BLaER1 treated with 17β-estradiol and CSF1 and Interleukin-3, amounts not matched to agents 10 nM and 100 nM (cell line): ENCODE results near the gene UBE2V1.
"Not testable (repeated sequence)": the region's sequence is repeated elsewhere in the genome, so short reads cannot be mapped to it uniquely, and the experiment has no call there.

Experiments used
- H3K27ac ChIP-seq, 11 experiments: shearing (Covaris generic); formaldehyde crosslinking; 2 replicates each; pipeline ENCODE4 v1.8.1; 2022
- H3K27me3 ChIP-seq, 11 experiments: shearing (Covaris generic); formaldehyde crosslinking; 2 replicates each; pipeline ENCODE4 v1.8.1; 2022
- H3K36me3 ChIP-seq, 11 experiments: shearing (Covaris generic); formaldehyde crosslinking; 2 replicates each; pipeline ENCODE4 v1.8.1; 2022
- H3K4me1 ChIP-seq, 10 experiments: shearing (Covaris generic); formaldehyde crosslinking; 2 replicates each; pipeline ENCODE4 v1.8.1; 2022
- H3K4me2 ChIP-seq, 11 experiments: shearing (Covaris generic); formaldehyde crosslinking; 2 replicates each; pipeline ENCODE4 v1.8.1; 2022
- H3K4me3 ChIP-seq, 10 experiments: shearing (Covaris generic); formaldehyde crosslinking; 2 replicates each; pipeline ENCODE4 v1.8.1; 2022
- H3K9ac ChIP-seq, 11 experiments: shearing (Covaris generic); formaldehyde crosslinking; 2 replicates each; pipeline ENCODE4 v1.8.1; 2022
- H3K9me3 ChIP-seq, 11 experiments: shearing (Covaris generic); formaldehyde crosslinking; replicated peaks in 1 of 11; 2 replicates each; pipeline ENCODE4 v1.8.1; 2022
- H4K20me1 ChIP-seq, 11 experiments: shearing (Covaris generic); formaldehyde crosslinking; 2 replicates each; pipeline ENCODE4 v1.8.1; 2022
- Cebpa-rat ChIP-seq, 11 experiments: shearing (Covaris generic); IDR thresholded peaks; 2 replicates each; pipeline ENCODE4 v1.8.1; 2022

UBE2V1 gene

DNA sequence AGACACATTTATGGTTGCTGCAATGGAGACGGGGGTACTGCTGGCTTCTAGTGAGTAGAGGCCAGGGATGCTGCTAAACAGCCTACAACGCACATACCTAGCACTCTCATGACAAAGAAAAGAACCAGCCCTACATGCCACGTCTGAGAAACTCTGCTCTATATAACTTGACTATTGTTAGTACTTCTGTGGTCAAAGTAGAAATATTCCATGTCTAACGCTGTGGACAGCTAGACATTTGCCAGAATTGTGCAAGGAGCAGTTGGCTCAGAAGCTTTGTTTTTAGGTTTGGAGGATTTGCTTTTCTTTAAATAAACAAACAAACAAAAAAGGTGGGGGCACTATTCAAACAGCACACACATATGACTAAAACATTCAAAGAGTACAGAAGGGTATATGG lies 20.5 kb downstream of the UBE2V1 start:
- H3K36me3 ChIP-seq: peaks cover 69 to 96% (median 92%) of the 10 kb centered on the region in 11 experiments
- no peak overlapping the region for H3K27ac ChIP-seq
- no peak overlapping the region for H3K4me3 ChIP-seq

GRCh38 chr20:50089787-50090177 lies 23.2 kb downstream of the UBE2V1 start:
- TF ChIP-seq Cebpa-rat (IDR thresholded peaks at IDR 0.05): no peak
- Histone ChIP-seq H3K36me3 (peaks cover 42 to 71% (median 68%) of the 10 kb centered on the region in 11 experiments), H4K20me1 (peaks cover 53 to 94% (median 77%) of the 10 kb centered on the region in 11 experiments; a peak in 21 of 22 replicates), H3K27ac (peak overlapping the region in 3 of 11 experiments; percentile 35 to 48 (median 44); a peak in 3 of 22 replicates), H3K9me3 (no peaks in the 10 kb centered on the region), H3K4me2 (no peak overlapping the region), H3K27me3 (no peaks in the 10 kb centered on the region), H3K9ac (peak overlapping the region in 1 of 11 experiments; percentile 32; a peak in 1 of 22 replicates), H3K4me3 (no peak overlapping the region), H3K4me1 (peaks cover 29 to 49% (median 37%) of the 10 kb centered on the region in 10 experiments)

More for the DNA sequence above, 20.5 kb downstream of the UBE2V1 start:
- Histone ChIP-seq H4K20me1 (peaks cover 66 to 95% (median 91%) of the 10 kb centered on the region in 11 experiments), H3K27me3 (no peaks in the 10 kb centered on the region), H3K4me2 (no peak overlapping the region), H3K9ac (no peak overlapping the region), H3K4me1 (peaks cover 2 to 22% (median 10%) of the 10 kb centered on the region in 10 experiments), H3K9me3 (no peaks in the 10 kb centered on the region)
- TF ChIP-seq Cebpa-rat (IDR thresholded peaks at IDR 0.05): no peak

DNA sequence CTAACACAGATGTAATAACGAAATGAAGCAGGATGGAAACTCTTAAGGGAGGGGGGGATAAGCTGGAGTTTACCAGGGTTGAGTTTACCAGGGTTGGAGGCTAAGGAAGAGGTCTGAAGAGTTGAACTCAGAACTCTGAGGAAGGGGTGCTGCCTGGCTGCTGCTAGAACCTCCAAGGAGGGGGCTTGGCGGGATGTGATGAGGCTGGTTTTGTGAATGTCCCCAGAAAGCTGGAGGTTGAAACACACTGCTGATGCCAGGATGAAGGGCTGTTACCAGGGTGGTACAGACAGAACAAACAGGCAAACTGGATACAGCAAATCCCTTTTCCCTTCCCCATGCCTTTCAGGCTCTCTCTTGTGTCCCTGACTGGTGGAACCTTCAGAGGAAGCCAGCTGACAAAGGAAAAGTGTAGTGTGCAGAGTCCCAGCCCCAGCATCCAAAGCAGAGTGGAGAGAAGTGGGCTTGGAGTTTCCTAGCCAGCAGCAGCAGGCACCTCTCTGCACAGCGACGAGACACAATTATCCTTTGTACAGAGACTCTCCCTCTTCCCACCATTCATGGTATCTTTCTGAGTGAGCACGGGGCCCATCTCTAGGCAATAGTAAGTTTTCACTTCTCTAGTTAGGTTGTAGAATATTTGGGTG lies 23.7 kb downstream of the UBE2V1 start:
- H3K27me3 ChIP-seq: no peaks in the 10 kb centered on the region
- peak overlapping the region in 3 of 11 experiments; percentile 8 to 32 (median 27); a peak in 2 of 22 replicates for H3K9ac ChIP-seq
- H3K36me3 ChIP-seq: peaks cover 37 to 70% (median 65%) of the 10 kb centered on the region in 11 experiments
- H3K27ac ChIP-seq: peak overlapping the region in 6 of 11 experiments; percentile 9 to 48 (median 32); a peak in 9 of 22 replicates
- H3K4me3 ChIP-seq: no peak overlapping the region
- peaks cover 31 to 49% (median 38%) of the 10 kb centered on the region in 10 experiments for H3K4me1 ChIP-seq
- H3K4me2 ChIP-seq: no peak overlapping the region
- TF ChIP-seq Cebpa-rat (IDR thresholded peaks at IDR 0.05): no peak
- no peaks in the 10 kb centered on the region for H3K9me3 ChIP-seq
- H4K20me1 ChIP-seq: peaks cover 55 to 95% (median 74%) of the 10 kb centered on the region in 11 experiments; a peak in 21 of 22 replicates

GRCh38 chr20:50088022-50088421 lies 24.9 kb downstream of the UBE2V1 start:
- H3K4me3 ChIP-seq: no peak overlapping the region
- H3K9me3 ChIP-seq: no peaks in the 10 kb centered on the region
- H3K27ac ChIP-seq: peak overlapping the region in 9 of 11 experiments; percentile 33 to 88 (median 82); a peak in 11 of 22 replicates
- peak overlapping the region in 6 of 11 experiments; percentile 87 to 98 (median 92); a peak in 10 of 22 replicates for H3K4me2 ChIP-seq
- H3K9ac ChIP-seq: peak overlapping the region in 2 of 11 experiments; percentile 25 to 31; a peak in 4 of 22 replicates
- peaks cover 31 to 43% (median 37%) of the 10 kb centered on the region in 10 experiments for H3K4me1 ChIP-seq
- no peak for TF ChIP-seq Cebpa-rat (IDR thresholded peaks at IDR 0.05)
- peaks cover 37 to 76% (median 66%) of the 10 kb centered on the region in 11 experiments for H3K36me3 ChIP-seq
- H4K20me1 ChIP-seq: peaks cover 49 to 98% (median 70%) of the 10 kb centered on the region in 11 experiments; a peak in 21 of 22 replicates
- H3K27me3 ChIP-seq: no peaks in the 10 kb centered on the region

DNA sequence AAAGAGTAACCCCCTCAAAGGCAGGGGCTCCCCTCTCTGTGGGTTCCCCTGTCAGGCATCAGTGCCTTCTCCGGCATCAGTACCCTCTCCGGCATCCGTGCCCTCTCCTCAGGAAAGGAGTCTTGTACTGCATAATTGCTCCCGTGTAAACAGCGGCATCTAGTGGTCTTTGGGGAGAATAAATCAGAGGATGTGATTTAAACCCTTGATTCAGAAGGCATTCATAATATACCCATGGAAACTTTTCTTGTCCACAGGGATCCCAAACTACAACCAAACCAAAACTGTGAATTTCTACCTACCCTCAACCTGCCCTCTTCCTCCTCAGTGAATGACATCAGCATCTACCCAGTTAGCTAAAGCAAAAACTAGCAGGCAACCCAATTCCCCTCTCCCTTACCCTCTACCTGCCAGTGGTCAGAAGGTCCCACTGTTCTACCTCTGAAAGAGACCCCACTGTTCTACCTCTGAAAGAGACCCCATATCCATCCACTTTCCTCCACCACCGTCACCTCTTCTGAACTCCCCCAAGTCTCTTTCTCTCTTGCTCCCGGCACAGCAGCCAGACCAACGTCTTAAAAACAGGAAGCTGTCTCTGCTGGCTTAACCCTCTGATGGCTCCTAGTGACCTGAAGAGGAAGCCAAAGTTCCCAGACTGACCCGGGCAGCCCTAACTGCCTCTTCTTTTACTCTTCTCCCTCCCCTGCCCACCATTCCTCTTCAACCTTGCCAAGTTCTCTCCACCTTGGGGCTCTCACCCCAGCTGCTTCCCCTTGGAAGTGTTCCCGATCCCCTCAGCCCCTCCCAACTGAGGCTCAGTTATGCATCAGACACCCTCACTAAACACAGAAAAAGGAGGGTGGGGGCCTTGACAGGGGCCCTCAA lies 27.2 kb downstream of the UBE2V1 start:
- Histone ChIP-seq H3K36me3 (peaks cover 34 to 78% (median 65%) of the 10 kb centered on the region in 11 experiments), H3K27ac (peak overlapping the region; percentile 36 to 88 (median 82); a peak in 21 of 22 replicates), H3K9ac (peak overlapping the region; percentile 64 to 81 (median 77)), H4K20me1 (peaks cover 26 to 88% (median 51%) of the 10 kb centered on the region in 11 experiments; a peak in 18 of 22 replicates), H3K9me3 (no peaks in the 10 kb centered on the region), H3K4me2 (peak overlapping the region; percentile 87 to 98 (median 93)), H3K4me1 (peaks cover 31 to 43% (median 38%) of the 10 kb centered on the region in 10 experiments), H3K27me3 (no peaks in the 10 kb centered on the region), H3K4me3 (peak overlapping the region; percentile 29 to 63 (median 49); a peak in 19 of 20 replicates)
- TF ChIP-seq Cebpa-rat (IDR thresholded peaks at IDR 0.05): no peak

- H3K4me2 ChIP-seq: peak overlapping the region; percentile 87 to 98 (median 93)
- peak overlapping the region in 3 of 10 experiments; percentile 49 to 57 (median 51); a peak in 3 of 20 replicates for H3K4me3 ChIP-seq
- H3K9me3 ChIP-seq: no peaks in the 10 kb centered on the region
- H4K20me1 ChIP-seq: peaks cover 20 to 82% (median 45%) of the 10 kb centered on the region in 11 experiments; a peak in 18 of 22 replicates
- H3K36me3 ChIP-seq: peaks cover 33 to 78% (median 65%) of the 10 kb centered on the region in 11 experiments
- no peaks in the 10 kb centered on the region for H3K27me3 ChIP-seq
- TF ChIP-seq Cebpa-rat (IDR thresholded peaks at IDR 0.05): no peak
- peaks cover 32 to 48% (median 41%) of the 10 kb centered on the region in 10 experiments for H3K4me1 ChIP-seq
- H3K9ac ChIP-seq: peak overlapping the region in 10 of 11 experiments; percentile 64 to 81 (median 78); a peak in 19 of 22 replicates
- H3K27ac ChIP-seq: peak overlapping the region in 10 of 11 experiments; percentile 65 to 88 (median 82); a peak in 18 of 22 replicates
Measured at GRCh38 chr20:50085146-50085480, 27.8 kb downstream of the UBE2V1 start.

DNA sequence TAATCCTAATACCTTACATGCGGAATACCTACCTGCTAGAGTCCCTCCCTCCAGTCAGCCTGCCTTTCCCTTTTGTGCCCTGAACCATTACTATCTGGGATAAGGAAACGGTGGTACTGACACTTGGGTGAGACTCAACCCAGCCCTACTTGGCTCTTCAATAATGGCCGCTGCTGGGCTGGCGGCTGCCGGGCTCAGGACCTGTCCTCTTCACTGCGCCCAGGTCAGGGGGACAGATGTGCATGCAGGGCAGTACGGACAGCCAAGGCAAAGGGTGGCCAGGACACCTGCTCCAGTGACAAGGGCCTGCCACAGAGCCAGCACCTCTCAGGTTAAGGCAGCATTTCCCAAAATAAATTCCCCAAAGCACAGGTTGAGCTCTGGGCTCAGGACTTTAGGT lies 29.9 kb downstream of the UBE2V1 start:
- H4K20me1 ChIP-seq: peaks cover 8 to 61% (median 25%) of the 10 kb centered on the region in 11 experiments; a peak in 15 of 22 replicates
- no peak overlapping the region for H3K27ac ChIP-seq
- H3K4me1 ChIP-seq: peaks cover 32 to 64% (median 51%) of the 10 kb centered on the region in 10 experiments
- no peak overlapping the region for H3K4me2 ChIP-seq
- no peaks in the 10 kb centered on the region for H3K27me3 ChIP-seq
- TF ChIP-seq Cebpa-rat (IDR thresholded peaks at IDR 0.05): no peak
- no peaks in the 10 kb centered on the region for H3K9me3 ChIP-seq
- H3K36me3 ChIP-seq: peaks cover 28 to 57% (median 44%) of the 10 kb centered on the region in 11 experiments
- H3K9ac ChIP-seq: 0 out of 22 replicates have a peak overlapping the region, but pooled peaks of 1 of the 11 experiments have one; percentile 10
- H3K4me3 ChIP-seq: no peak overlapping the region

- H3K27me3 ChIP-seq, H3K27ac ChIP-seq, H3K4me3 ChIP-seq, H3K9me3 ChIP-seq, H3K4me2 ChIP-seq, H3K9ac ChIP-seq: not testable (repeated sequence)
- peaks cover 22 to 59% (median 42%) of the 10 kb centered on the region in 10 experiments for H3K4me1 ChIP-seq
- H3K36me3 ChIP-seq: peaks cover 28 to 48% (median 37%) of the 10 kb centered on the region in 11 experiments
- H4K20me1 ChIP-seq: peaks cover 7 to 52% (median 16%) of the 10 kb centered on the region in 11 experiments; a peak in 13 of 22 replicates
Measured at GRCh38 chr20:50082056-50082455, 30.9 kb downstream of the UBE2V1 start.
